Neuronal stem cell (in vitro differentiated cells): ENCODE data around the gene C2.

Experiments
- DNase-seq: peaks from one replicate; pipeline ENCODE4 v3.0.0-alpha.2; 2013; ENCODE audit warnings: low spot score
- H2AFZ ChIP-seq: one replicate; pipeline ENCODE4 v1.6.1; 2013; ENCODE audit warnings: mild to moderate bottlenecking, low read length, inconsistent platforms
- H2AK5ac ChIP-seq: 2 replicates; pipeline ENCODE4 v1.6.1; 2013; ENCODE audit warnings: low read depth, mild to moderate bottlenecking, inconsistent platforms, low read length, moderate library complexity, mixed read lengths
- H2BK120ac ChIP-seq: 2 replicates; pipeline ENCODE4 v1.6.1; 2013; ENCODE audit warnings: low read depth, mild to moderate bottlenecking, inconsistent platforms, low read length, moderate library complexity, mixed read lengths
- H2BK12ac ChIP-seq: one replicate; pipeline ENCODE4 v1.6.1; 2013; ENCODE audit warnings: low read length, inconsistent platforms
- H2BK15ac ChIP-seq: 2 replicates; pipeline ENCODE4 v1.6.1; 2013; ENCODE audit warnings: mild to moderate bottlenecking, low read length, inconsistent platforms, mixed read lengths
- H2BK5ac ChIP-seq: one replicate; pipeline ENCODE4 v1.6.1; 2013; ENCODE audit warnings: inconsistent platforms, mild to moderate bottlenecking, low read length, moderate library complexity
- H3K14ac ChIP-seq: one replicate; pipeline ENCODE4 v1.6.1; 2013; ENCODE audit warnings: low read length, inconsistent platforms
- H3K18ac ChIP-seq: 2 replicates; pipeline ENCODE4 v1.6.1; 2013; ENCODE audit warnings: low read length, inconsistent platforms
- H3K23ac ChIP-seq: 2 replicates; pipeline ENCODE4 v1.6.1; 2013; ENCODE audit warnings: low read depth, mild to moderate bottlenecking, mixed read lengths, low read length, inconsistent platforms; ENCODE audit not compliant: poor library complexity
- H3K27ac ChIP-seq: replicated peaks from 3 replicates; pipeline ENCODE4 v1.5.1; 2013; ENCODE audit warnings: low read length, inconsistent platforms
- H3K27me3 ChIP-seq, 3 experiments: 2 replicates each; pipeline ENCODE4 v1.6.1; 2013; ENCODE audit warnings: low read length in 3 of 3, mild to moderate bottlenecking in 2 of 3, inconsistent platforms in 1 of 3, low read depth in 1 of 3, mixed read lengths in 1 of 3, moderate library complexity in 1 of 3; ENCODE audit not compliant: control insufficient read depth in 3 of 3, insufficient read depth in 3 of 3
- H3K36me3 ChIP-seq, 2 donors: replicated peaks in 1 of 2; 2 replicates each; pipeline ENCODE4 v1.6.1; 2013; ENCODE audit warnings: low read length in 2 of 2; ENCODE audit not compliant: control insufficient read depth in 2 of 2, insufficient read depth in 2 of 2
- H3K4ac ChIP-seq: 2 replicates; pipeline ENCODE4 v1.6.1; 2013; ENCODE audit warnings: inconsistent platforms, mild to moderate bottlenecking, low read length, moderate library complexity
- H3K4me1 ChIP-seq, 2 donors: 1 replicate in 1 of 2; 2 replicates in 1 of 2; pipeline ENCODE4 v1.6.1; 2013; ENCODE audit warnings: low read length in 2 of 2, low read depth in 1 of 2; ENCODE audit not compliant: control insufficient read depth in 2 of 2, insufficient read depth in 1 of 2
- H3K4me2 ChIP-seq: one replicate; pipeline ENCODE4 v1.6.1; 2013; ENCODE audit warnings: mild to moderate bottlenecking, low read length, inconsistent platforms; ENCODE audit not compliant: insufficient read depth, poor library complexity, severe bottlenecking
- H3K4me3 ChIP-seq, 2 donors: 2 replicates each; pipeline ENCODE4 v1.5.1; 2013; ENCODE audit warnings: low read length in 2 of 2, mild to moderate bottlenecking in 2 of 2, inconsistent platforms in 1 of 2, moderate library complexity in 1 of 2
- H3K79me1 ChIP-seq: one replicate; pipeline ENCODE4 v1.6.1; 2013; ENCODE audit warnings: low read depth, mild to moderate bottlenecking, inconsistent platforms, low read length, moderate library complexity
- H3K9ac ChIP-seq: one replicate; pipeline ENCODE4 v1.6.1; 2013; ENCODE audit warnings: mild to moderate bottlenecking, low read depth, low read length, inconsistent platforms; ENCODE audit not compliant: poor library complexity
- H3K9me3 ChIP-seq, 2 donors: replicated peaks in 1 of 2; 2 replicates each; pipeline versions ENCODE3 to v1.6.1; 2013; ENCODE audit warnings: low read length in 2 of 2, mild to moderate bottlenecking in 2 of 2, inconsistent platforms in 1 of 2, low read depth in 1 of 2, mixed read lengths in 1 of 2, moderate library complexity in 1 of 2; ENCODE audit not compliant: control insufficient read depth in 2 of 2, insufficient read depth in 1 of 2
- H4K8ac ChIP-seq: one replicate; pipeline ENCODE4 v1.6.1; 2013; ENCODE audit warnings: low read depth, mild to moderate bottlenecking, inconsistent platforms, low read length, moderate library complexity
- H4K91ac ChIP-seq: one replicate; pipeline ENCODE4 v1.6.1; 2013; ENCODE audit warnings: low read length, low read depth, mild to moderate bottlenecking, inconsistent platforms; ENCODE audit not compliant: poor library complexity
- WGBS, 2 donors: extraction: QIAGEN DNeasy Blood & Tissue Kit; methylation state at CpG; one replicate each; pipeline ENCODE4 v1.1.7; 2013; ENCODE audit warnings: missing lambda C conversion rate in 2 of 2, mixed read lengths in 1 of 2; ENCODE audit not compliant: insufficient read length in 2 of 2, insufficient replicate concordance in 1 of 2; ENCODE audit errors: extremely low coverage in 2 of 2; 5-methylcytosine and 5-hydroxymethylcytosine counted together

The C2 gene

DNA sequence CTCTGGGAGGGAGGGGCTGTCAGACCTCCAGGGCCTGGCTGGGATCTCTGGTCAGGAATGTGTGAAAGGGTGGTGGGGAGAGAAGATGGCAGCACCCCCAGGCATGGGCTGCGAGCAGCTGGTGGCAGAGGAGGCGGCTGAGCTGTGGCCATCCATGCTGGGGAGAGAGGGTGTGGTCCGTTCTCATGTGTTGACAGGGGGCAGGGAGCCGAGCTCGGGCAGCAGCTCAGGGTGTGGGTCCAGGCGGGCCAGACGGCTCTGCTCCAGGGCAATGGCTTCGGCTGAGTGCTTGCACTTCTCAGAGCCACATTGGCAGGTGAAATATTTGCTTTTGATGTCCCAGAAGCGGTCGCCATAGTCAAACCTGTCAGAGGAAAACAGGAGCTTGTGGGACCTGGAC is 47.6 kb upstream of the C2 start:
- no peak overlapping the region for H2AK5ac ChIP-seq
- no peak overlapping the region for H3K27ac ChIP-seq
- H2BK12ac ChIP-seq = no peak overlapping the region
- no peak overlapping the region for H2BK120ac ChIP-seq
- no peak overlapping the region for H2BK5ac ChIP-seq
- no peak overlapping the region for H3K4me3 ChIP-seq
- peaks cover 48 to 53% of the 10 kb centered on the region in 2 donors for H3K36me3 ChIP-seq
- H3K4me1 ChIP-seq = no peaks in the 10 kb centered on the region
- no peak overlapping the region for H3K4ac ChIP-seq
- no peak overlapping the region for H2BK15ac ChIP-seq
- H3K27me3 ChIP-seq = no peaks in the 10 kb centered on the region
- no peak overlapping the region for H3K14ac ChIP-seq
- H3K18ac ChIP-seq = no peak overlapping the region
- peak overlapping the region; percentile 25 for H4K8ac ChIP-seq
- no peak overlapping the region for H2AFZ ChIP-seq
- no CpG with 5 or more reads among the region's 10 CpGs for WGBS, 2 donors
- H4K91ac ChIP-seq = no peak overlapping the region
- H3K4me2 ChIP-seq = no peak overlapping the region
- no peaks in the 10 kb centered on the region for H3K9me3 ChIP-seq
- no peak for DNase-seq
- H3K23ac ChIP-seq = no peak overlapping the region
- H3K79me1 ChIP-seq = no peaks in the 10 kb centered on the region
- H3K9ac ChIP-seq = no peak overlapping the region

DNA sequence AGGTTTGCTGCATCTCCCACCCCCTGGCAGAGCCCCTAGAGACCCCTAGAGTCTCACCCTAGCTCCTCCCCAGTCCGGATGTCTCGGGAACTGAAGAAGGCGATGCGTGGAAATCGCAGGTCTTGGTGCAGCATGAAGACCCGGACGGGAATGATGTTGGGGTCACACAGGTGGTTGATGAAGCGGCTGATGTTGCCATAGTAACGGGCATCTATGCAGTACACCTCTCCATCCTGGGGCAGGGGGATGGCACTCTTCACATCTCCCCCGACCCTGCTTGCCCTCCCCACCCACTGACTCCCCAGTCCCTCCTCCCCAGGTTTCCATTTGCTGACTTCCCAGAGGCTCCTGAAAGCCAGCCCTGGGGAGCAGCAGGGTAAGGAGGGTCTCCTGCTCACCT is 46.9 kb upstream of the C2 start:
- no peak overlapping the region for H2BK5ac ChIP-seq
- H2BK120ac ChIP-seq = no peak overlapping the region
- H3K4me1 ChIP-seq = no peaks in the 10 kb centered on the region
- no peak overlapping the region for H4K91ac ChIP-seq
- no peak overlapping the region for H2BK12ac ChIP-seq
- H2AK5ac ChIP-seq = no peak overlapping the region
- no peaks in the 10 kb centered on the region for H3K27me3 ChIP-seq
- H2AFZ ChIP-seq = no peak overlapping the region
- H3K14ac ChIP-seq = no peak overlapping the region
- no peak overlapping the region for H4K8ac ChIP-seq
- H3K27ac ChIP-seq = no peak overlapping the region
- no peaks in the 10 kb centered on the region for H3K9me3 ChIP-seq
- no peak overlapping the region for H3K4ac ChIP-seq
- H3K18ac ChIP-seq = no peak overlapping the region
- no peak overlapping the region for H3K9ac ChIP-seq
- no peaks in the 10 kb centered on the region for H3K79me1 ChIP-seq
- no peak overlapping the region for H3K4me2 ChIP-seq
- no CpG with 5 or more reads among the region's 10 CpGs for WGBS, 2 donors
- no peak overlapping the region for H3K4me3 ChIP-seq
- H3K36me3 ChIP-seq = peaks cover 51 to 59% of the 10 kb centered on the region in 2 donors
- no peak overlapping the region for H2BK15ac ChIP-seq
- no peak for DNase-seq
- no peak overlapping the region for H3K23ac ChIP-seq

DNA sequence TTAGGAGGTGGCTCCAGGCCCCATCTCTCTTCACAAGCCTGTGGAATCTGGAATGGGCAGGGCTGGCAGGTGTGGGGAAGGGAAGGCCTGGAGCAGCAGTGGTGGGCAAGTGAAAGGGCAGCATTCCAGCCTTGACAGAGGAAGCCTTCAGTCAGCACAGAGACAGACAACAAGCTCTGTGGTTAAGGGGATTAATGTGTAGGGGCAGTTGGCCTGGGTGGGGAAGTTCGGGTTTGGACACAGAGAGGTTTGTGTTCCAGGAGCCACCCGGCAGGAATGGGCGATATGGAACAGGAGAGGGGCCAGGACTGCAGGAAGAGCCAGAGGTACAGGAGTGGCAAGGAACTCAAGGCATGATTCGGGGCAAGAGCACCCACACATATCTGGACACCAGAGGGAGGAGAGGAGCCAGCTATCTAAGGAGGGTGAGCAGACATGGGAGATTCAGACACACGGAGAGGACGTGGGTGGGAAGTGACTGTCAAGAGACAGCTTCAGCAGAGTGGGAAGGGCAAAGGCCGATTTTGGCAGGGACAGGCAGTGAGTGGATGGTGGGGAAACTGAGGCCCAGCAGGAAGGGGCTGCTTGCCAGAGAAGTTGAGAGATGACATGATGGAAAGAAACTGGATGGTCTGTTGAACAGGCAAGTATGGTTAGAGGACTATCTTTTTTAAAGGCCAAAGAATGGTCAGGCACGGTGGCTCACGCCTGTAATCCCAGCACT is 46.2 kb upstream of the C2 start:
- Histone ChIP-seq H3K4me1 (no peaks in the 10 kb centered on the region), H3K4me2 (no peak overlapping the region), H3K4ac (no peak overlapping the region), H3K4me3 (no peak overlapping the region), H3K27me3 (no peaks in the 10 kb centered on the region), H4K8ac (peak overlapping the region; percentile 56), H3K27ac (no peak overlapping the region), H4K91ac (peak overlapping the region; percentile 8), H3K14ac (no peak overlapping the region), H2AK5ac (no peak overlapping the region), H2BK5ac (no peak overlapping the region), H3K18ac (no peak overlapping the region), H2BK15ac (no peak overlapping the region), H3K9ac (no peak overlapping the region), H3K79me1 (no peaks in the 10 kb centered on the region), H2AFZ (no peak overlapping the region), H2BK120ac (no peak overlapping the region), H2BK12ac (no peak overlapping the region), H3K9me3 (no peaks in the 10 kb centered on the region), H3K23ac (no peak overlapping the region), H3K36me3 (peaks cover 54 to 66% of the 10 kb centered on the region in 2 donors)
- no peak for DNase-seq
- WGBS, 2 donors = no CpG with 5 or more reads among the region's 9 CpGs

DNA sequence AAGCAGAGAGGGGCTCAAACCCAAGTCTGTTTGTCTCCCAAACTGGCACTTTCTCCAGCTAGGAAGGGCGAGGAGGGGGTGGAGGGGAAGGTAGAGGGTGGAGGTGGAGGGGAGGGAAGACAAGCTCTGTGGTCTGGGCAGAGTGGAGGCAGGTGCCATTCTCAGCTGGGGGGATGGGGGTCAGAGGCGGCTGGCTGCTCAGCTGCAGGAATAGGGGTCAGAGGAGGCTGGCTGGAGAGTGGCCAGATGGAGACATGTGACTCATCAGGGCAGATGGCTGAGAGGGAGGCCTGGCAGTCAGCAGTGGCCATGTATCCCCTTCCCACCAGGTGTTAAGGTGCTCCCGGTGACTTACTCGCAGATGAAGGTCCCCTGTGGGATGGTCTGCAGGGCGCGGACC is 45.2 kb upstream of the C2 start:
- no peak for DNase-seq

More for the DNA sequence above, 45.2 kb upstream of the C2 start:
- H3K4ac ChIP-seq = no peak overlapping the region
- no peak overlapping the region for H3K18ac ChIP-seq
- H3K27me3 ChIP-seq = no peaks in the 10 kb centered on the region
- H2AFZ ChIP-seq = no peak overlapping the region
- H3K4me1 ChIP-seq = no peaks in the 10 kb centered on the region
- no peak overlapping the region for H3K4me2 ChIP-seq
- H3K27ac ChIP-seq = no peak overlapping the region
- no peak overlapping the region for H3K23ac ChIP-seq
- H3K14ac ChIP-seq = no peak overlapping the region
- H3K36me3 ChIP-seq = peaks cover 64 to 76% of the 10 kb centered on the region in 2 donors
- H3K4me3 ChIP-seq = no peak overlapping the region
- H4K8ac ChIP-seq = no peak overlapping the region
- no peak overlapping the region for H4K91ac ChIP-seq
- WGBS, 2 donors = no CpG with 5 or more reads among the region's 6 CpGs
- no peak overlapping the region for H2BK120ac ChIP-seq
- no peak overlapping the region for H2BK15ac ChIP-seq
- H3K9me3 ChIP-seq = peaks cover 0 to 2% of the 10 kb centered on the region in 2 donors
- peaks cover 3% of the 10 kb centered on the region for H3K79me1 ChIP-seq
- H2BK12ac ChIP-seq = no peak overlapping the region
- no peak overlapping the region for H2BK5ac ChIP-seq
- no peak overlapping the region for H2AK5ac ChIP-seq
- H3K9ac ChIP-seq = no peak overlapping the region
